Endothelial cell of umbilical vein (primary cell): Measurements from ENCODE around the gene FGFR4. TPM values are rescaled to one million over a fixed set of nuclear protein-coding genes. Genes with fewer than 3 reads are reported as not detected.

Experiments used
- BruUV-seq: library from RNA; stranded (reverse); fragments of 400-500 nt; replicated peaks from 2 replicates; lab custom pipeline; 2021; lab: Mats Ljungman, UMichigan
- CTCF ChIA-PET: fragments of 300-600, 350-600 bp; sonication (Branson Sonifier 250); formaldehyde crosslinking; loops from one replicate; lab custom pipeline; 2021; ENCODE audit warnings: antibody characterized with exemption, inconsistent platforms; lab: Charles Lee
- POLR2A ChIA-PET: fragments of 300-600, 350-600 bp; sonication (Branson Sonifier 250); formaldehyde crosslinking; loops from one replicate; lab custom pipeline; 2021; ENCODE audit warnings: antibody characterized with exemption, inconsistent platforms; lab: Charles Lee
- DNase-seq: peaks from one replicate; pipeline ENCODE4 v3.0.0-alpha.2; 2011; ENCODE audit warnings: low read depth, low spot score
- FAIRE-seq: peaks from 2 replicates; lab custom pipeline; 2011; peaks lifted over from hg19 to GRCh38; lab: Jason Lieb, UNC
- H2AFZ ChIP-seq: 2 replicates; pipeline ENCODE4 v1.6.0; 2012; ENCODE audit warnings: low read depth, low read length, control low read depth, inconsistent platforms
- H3K27ac ChIP-seq: 2 replicates; pipeline ENCODE4 v1.5.1; 2011; ENCODE audit warnings: low read depth, mild to moderate bottlenecking, control low read depth, low read length, moderate library complexity; ENCODE audit not compliant: insufficient read depth
- H3K27me3 ChIP-seq, 2 experiments: 2 replicates each; pipeline versions ENCODE4 v1.6.0 to v1.6.1; 2011; ENCODE audit warnings: low read length in 2 of 2, mixed read lengths in 1 of 2; ENCODE audit not compliant: control insufficient read depth in 2 of 2, insufficient read depth in 2 of 2
- H3K36me3 ChIP-seq, 2 experiments: 2 replicates in 1 of 2; 3 replicates in 1 of 2; pipeline ENCODE4 v1.5.1; 2011; ENCODE audit warnings: low read length in 2 of 2, mild to moderate bottlenecking in 1 of 2, moderate library complexity in 1 of 2; ENCODE audit not compliant: control insufficient read depth in 2 of 2, insufficient read depth in 2 of 2; ENCODE audit errors: extremely low read depth in 1 of 2
- H3K4me1 ChIP-seq: 3 replicates; pipeline ENCODE4 v1.5.1; 2011; ENCODE audit warnings: mild to moderate bottlenecking, low read length; ENCODE audit not compliant: control insufficient read depth, insufficient read depth; ENCODE audit errors: extremely low read depth
- H3K4me2 ChIP-seq: 2 replicates; pipeline ENCODE4 v1.6.1; 2011; ENCODE audit warnings: low read length, control low read depth, mixed read lengths; ENCODE audit not compliant: insufficient read depth
- H3K4me3 ChIP-seq, 3 experiments: fragments of 200-600 bp in 1 of 3; sonication (generic), shearing (Covaris generic) in 1 of 3; replicated peaks in 1 of 3; 2 replicates each; pipeline ENCODE4 v1.5.1; 2011 to 2016; ENCODE audit warnings: control low read depth in 3 of 3, low read length in 3 of 3, mild to moderate bottlenecking in 2 of 3, inconsistent platforms in 1 of 3, low read depth in 1 of 3, moderate library complexity in 1 of 3; ENCODE audit not compliant: insufficient read depth in 1 of 3
- H3K79me2 ChIP-seq: 2 replicates; pipeline ENCODE4 v1.6.0; 2012; ENCODE audit warnings: low read length, inconsistent platforms; ENCODE audit not compliant: control insufficient read depth, insufficient read depth
- H3K9ac ChIP-seq: replicated peaks from 2 replicates; pipeline ENCODE3; 2011; ENCODE audit warnings: low read length, control low read depth; ENCODE audit not compliant: insufficient read depth; ENCODE audit errors: extremely low read depth
- H3K9me1 ChIP-seq: replicated peaks from 3 replicates; pipeline ENCODE4 v1.6.0; 2011; ENCODE audit warnings: mild to moderate bottlenecking, low read length; ENCODE audit not compliant: control insufficient read depth, insufficient read depth; ENCODE audit errors: extremely low read depth
- H3K9me3 ChIP-seq: replicated peaks from 2 replicates; pipeline ENCODE4 v1.5.1; 2012; ENCODE audit warnings: low read length, inconsistent platforms; ENCODE audit not compliant: control insufficient read depth, insufficient read depth
- H4K20me1 ChIP-seq: replicated peaks from 2 replicates; pipeline ENCODE3; 2011; ENCODE audit warnings: mild to moderate bottlenecking, low read length; ENCODE audit not compliant: control insufficient read depth, insufficient read depth; ENCODE audit errors: extremely low read depth
- CTCF ChIP-seq, 2 donors: IDR thresholded peaks; 1 replicate in 1 of 2; 2 replicates in 1 of 2; pipeline ENCODE4 v1.5.1; 2011; ENCODE audit warnings: low read length in 2 of 2, mild to moderate bottlenecking in 2 of 2, moderate library complexity in 2 of 2, control low read depth in 1 of 2, inconsistent platforms in 1 of 2, low read depth in 1 of 2; ENCODE audit not compliant: insufficient read depth in 1 of 2; ENCODE audit errors: extremely low read depth in 1 of 2
- EZH2 ChIP-seq: IDR thresholded peaks from 2 replicates; pipeline ENCODE4 v1.6.1; 2012; ENCODE audit warnings: borderline replicate concordance, low read depth, mild to moderate bottlenecking, moderate library complexity, low read length, inconsistent platforms; ENCODE audit not compliant: severe bottlenecking
- FOS ChIP-seq: IDR thresholded peaks from 2 replicates; pipeline ENCODE4 v1.6.1; 2011; ENCODE audit warnings: mild to moderate bottlenecking, low read length, moderate library complexity, borderline replicate concordance; ENCODE audit not compliant: insufficient read depth
- GATA2 ChIP-seq: IDR thresholded peaks from 2 replicates; pipeline ENCODE4 v1.7.0; 2011; ENCODE audit warnings: low read depth, mild to moderate bottlenecking, moderate library complexity, mixed read lengths, low read length; ENCODE audit not compliant: insufficient read length, insufficient read depth
- JUN ChIP-seq: IDR thresholded peaks from 2 replicates; pipeline ENCODE4 v1.6.1; 2011; ENCODE audit warnings: borderline replicate concordance, low read depth; ENCODE audit not compliant: insufficient read length, insufficient read depth
- MAX ChIP-seq: IDR thresholded peaks from 2 replicates; pipeline ENCODE4 v1.6.1; 2011; ENCODE audit not compliant: insufficient read depth, insufficient read length
- MYC ChIP-seq: IDR thresholded peaks from one replicate; pipeline ENCODE4 v1.6.1; 2011; ENCODE audit warnings: mild to moderate bottlenecking, low read depth, low read length
- POLR2A ChIP-seq: IDR thresholded peaks from 2 replicates; pipeline ENCODE4 v1.6.1; 2012; ENCODE audit warnings: low read depth, mild to moderate bottlenecking, control low read depth, low read length
- POLR2AphosphoS5 ChIP-seq: IDR thresholded peaks from 2 replicates; pipeline ENCODE4 v1.6.1; 2012; ENCODE audit warnings: low read depth, mild to moderate bottlenecking, control low read depth, low read length, moderate library complexity; ENCODE audit not compliant: insufficient read depth
- dilution Hi-C: fragments of 300-500 bp; cut with MboI; formaldehyde crosslinking; loops from one replicate; pipeline ENCODE4 v1.15.0; 2019; ENCODE audit warnings: low sequenced_read_pairs; ENCODE audit not compliant: extremely low pct_ligation_motif_present
- intact Hi-C: fragments of 100-400 bp; cut with micrococcal nuclease; formaldehyde crosslinking; loops from one replicate; pipeline ENCODE4 v1.10.0; 2022
- polyA plus RNA-seq, 4 experiments: library from polyadenylated mRNA; depleted of rRNA in 3 of 4; stranded (reverse) in 3 of 4; unstranded in 1 of 4; fragments of >200 nt; gene quantifications; 2 replicates each; pipeline versions ENCODE4 v1.2.1 to v1.2.3, GENCODE V29; 2011 to 2012; ENCODE audit warnings: missing spikeins in 1 of 4
- total RNA-seq: library from RNA; stranded (reverse); gene quantifications from 2 replicates; pipeline ENCODE4 v1.2.3, GENCODE V29; 2021

Gene FGFR4
- total and polyA plus RNA-seq, 2 donors (not counting 3 experiments of a cell fraction or from before 2014, with no cell fraction given), result 1.9 to 2.9 TPM

- H3K4me2 ChIP-seq, result no peak overlapping the region
- H3K9me3 ChIP-seq, result no peaks in the 10 kb centered on the region
- ChIA-PET CTCF (interaction anchor here (1.0 kb wide), 1 partner anchor 10 kb away, joined by 4 read pairs; no protein-coding TSS in a partner anchor), POLR2A (no interaction called here)
- intact Hi-C loops, result no loop called here
- H3K27ac ChIP-seq, result no peak overlapping the region
- H3K4me1 ChIP-seq, result peaks cover 15% of the 10 kb centered on the region
- peak overlapping the region; percentile 73 for H2AFZ ChIP-seq
- H3K9me1 ChIP-seq, result no peaks in the 10 kb centered on the region
- H3K79me2 ChIP-seq, result no peaks in the 10 kb centered on the region
- FAIRE-seq (no peak), DNase-seq (no peak)
- H3K27me3 ChIP-seq, result no peaks in the 10 kb centered on the region
- H3K4me3 ChIP-seq, result no peak overlapping the region
- TF ChIP-seq CTCF (IDR thresholded peaks at IDR 0.05; ENCODE audit: extremely low read depth in 1 of 2, insufficient read depth in 1 of 2, low read depth in 1 of 2, low read length in 2 of 2) (no peak), POLR2A (no peak), MYC (no peak), JUN (no peak), MAX (no peak), FOS (no peak), POLR2AphosphoS5 (no peak), GATA2 (no peak), EZH2 (no peak)
- H3K36me3 ChIP-seq, result no peaks in the 10 kb centered on the region
- dilution Hi-C loops, result no loop called here
- no peak overlapping the region for H3K9ac ChIP-seq
- no TSS peak for BruUV-seq
- no peaks in the 10 kb centered on the region for H4K20me1 ChIP-seq
These were observed 41.9 kb downstream of the FGFR4 start for GRCh38 chr5:177128551-177128981.
